GM10266 (cell line): ENCODE measurements around the gene ATP2A3.

Source experiments
- DNase-seq: peaks from one replicate; pipeline ENCODE4 v3.0.0; 2012; ENCODE audit errors: extremely low spot score
- TF ChIP-seq, protein P1 (sequence below): IDR thresholded peaks from 2 replicates; pipeline ENCODE4 v1.5.1; 2012; ENCODE audit warnings: mild to moderate bottlenecking, low read depth; ENCODE audit not compliant: control insufficient read depth, insufficient read depth; ENCODE audit errors: missing control alignments

ATP2A3 gene

DNA sequence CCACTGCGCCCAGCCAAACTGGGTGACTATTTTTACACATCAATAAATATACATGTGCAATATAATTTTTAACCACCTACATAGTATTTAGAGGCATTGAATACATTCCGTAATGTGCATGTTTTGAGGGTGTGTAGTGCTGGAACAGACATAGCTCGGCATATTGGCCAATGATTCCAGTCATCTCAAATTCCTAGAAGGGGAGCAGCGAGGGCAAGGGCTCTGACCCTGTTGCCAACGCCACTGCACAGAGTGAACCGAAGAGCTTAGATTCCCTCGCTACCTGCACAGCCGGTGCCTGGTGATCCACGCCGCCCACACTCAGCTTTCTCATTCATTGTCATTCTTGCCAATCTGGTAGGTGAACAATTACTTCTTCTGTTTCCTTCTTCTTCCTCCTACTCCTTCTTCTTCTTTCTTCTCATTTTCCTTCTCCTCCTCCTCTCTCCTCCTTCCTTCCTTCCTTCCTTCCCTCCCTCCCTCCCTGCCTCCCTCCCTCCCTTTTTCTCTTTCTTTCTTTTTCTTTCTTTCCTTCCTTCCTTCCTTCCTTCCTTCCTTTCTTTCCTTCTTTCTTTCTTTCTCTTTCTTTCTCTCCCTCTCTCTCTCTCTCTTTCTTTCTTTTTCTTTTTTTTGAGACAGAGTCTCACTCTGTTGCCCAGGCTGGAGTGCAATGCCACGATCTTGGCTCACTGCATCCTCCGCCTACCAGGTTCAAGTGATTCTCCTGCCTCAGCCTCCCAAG is 26.3 kb upstream of the ATP2A3 start:
- TF ChIP-seq, protein P1, sequence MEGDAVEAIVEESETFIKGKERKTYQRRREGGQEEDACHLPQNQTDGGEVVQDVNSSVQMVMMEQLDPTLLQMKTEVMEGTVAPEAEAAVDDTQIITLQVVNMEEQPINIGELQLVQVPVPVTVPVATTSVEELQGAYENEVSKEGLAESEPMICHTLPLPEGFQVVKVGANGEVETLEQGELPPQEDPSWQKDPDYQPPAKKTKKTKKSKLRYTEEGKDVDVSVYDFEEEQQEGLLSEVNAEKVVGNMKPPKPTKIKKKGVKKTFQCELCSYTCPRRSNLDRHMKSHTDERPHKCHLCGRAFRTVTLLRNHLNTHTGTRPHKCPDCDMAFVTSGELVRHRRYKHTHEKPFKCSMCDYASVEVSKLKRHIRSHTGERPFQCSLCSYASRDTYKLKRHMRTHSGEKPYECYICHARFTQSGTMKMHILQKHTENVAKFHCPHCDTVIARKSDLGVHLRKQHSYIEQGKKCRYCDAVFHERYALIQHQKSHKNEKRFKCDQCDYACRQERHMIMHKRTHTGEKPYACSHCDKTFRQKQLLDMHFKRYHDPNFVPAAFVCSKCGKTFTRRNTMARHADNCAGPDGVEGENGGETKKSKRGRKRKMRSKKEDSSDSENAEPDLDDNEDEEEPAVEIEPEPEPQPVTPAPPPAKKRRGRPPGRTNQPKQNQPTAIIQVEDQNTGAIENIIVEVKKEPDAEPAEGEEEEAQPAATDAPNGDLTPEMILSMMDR, result no peak
- no peak for DNase-seq

DNA sequence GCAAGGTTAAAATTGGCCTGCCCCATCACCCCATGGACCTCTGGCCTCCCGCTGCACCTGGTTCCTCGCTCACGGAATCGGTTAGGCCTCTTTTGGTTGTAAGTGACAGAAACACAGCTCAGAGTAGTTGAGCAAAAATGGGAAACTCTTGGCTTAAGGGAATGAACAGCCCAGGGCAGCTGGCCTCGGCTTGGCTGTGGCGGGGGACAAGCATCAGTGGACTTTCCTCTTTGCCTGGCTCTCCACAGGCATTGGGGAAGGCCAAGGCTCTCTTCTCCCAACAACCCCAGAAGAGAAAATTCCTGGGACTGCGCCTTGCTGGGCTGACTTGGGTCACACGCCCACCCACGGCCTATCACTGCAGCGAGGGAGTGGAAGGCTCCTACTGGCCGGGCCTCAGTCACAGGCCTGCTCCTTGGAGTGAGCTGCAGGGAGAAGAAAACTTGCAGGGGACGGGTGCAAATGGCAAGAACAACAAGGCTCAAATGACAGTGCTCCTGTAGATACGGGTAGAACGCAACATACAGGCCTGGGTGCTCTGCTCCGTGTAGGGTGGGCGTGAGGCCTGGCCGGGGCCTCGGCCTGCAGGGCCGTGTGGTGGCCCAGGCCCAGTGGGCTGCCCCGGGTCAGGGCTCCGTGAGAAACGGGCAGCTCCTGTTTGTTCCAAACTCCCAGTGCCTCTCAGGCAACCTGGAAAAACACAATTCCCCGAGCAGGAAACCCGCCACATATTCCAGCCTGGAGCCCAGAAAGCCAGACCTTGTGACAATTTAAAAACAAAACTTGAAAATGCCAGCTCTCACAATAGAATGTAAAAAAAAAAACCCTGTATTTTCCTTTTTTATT is 25.0 kb upstream of the ATP2A3 start:
- TF ChIP-seq, protein P1, result no peak
- no peak for DNase-seq

DNA sequence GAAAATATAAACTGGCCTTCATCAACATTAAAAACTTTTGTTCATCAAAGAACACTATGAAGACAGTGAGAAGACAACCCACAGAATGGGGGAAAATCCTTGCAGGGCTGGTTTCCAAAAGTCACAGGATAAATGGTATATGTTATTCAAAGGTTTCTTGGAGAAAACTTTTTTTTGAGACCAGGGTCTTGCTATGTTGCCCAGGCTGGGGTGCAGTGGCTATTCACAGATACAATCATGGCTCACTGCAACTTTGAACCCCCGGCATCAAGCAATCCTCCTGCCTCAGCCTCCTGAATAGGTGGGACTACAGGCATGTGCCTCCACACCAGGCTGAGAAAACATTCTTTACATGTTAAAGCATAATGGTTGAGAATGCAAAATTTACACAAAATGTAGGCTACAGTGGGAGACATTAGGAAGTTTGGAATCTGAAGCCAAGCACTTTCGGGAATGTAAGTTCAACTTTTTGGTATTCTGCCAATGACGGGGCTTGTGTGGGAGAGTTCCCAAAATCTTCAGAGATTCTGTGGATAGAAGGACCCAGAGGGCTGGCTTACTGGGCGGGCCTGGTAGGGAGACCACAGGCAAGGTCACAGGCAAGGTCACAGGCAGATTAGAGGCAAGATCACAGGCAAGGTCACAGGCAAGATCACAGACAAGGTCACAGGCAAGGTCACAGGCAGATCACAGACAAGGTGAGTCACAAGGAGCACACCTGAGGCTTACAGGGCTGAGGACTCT is 24.2 kb upstream of the ATP2A3 start:
- no peak for DNase-seq
- TF ChIP-seq, protein P1, result no peak

DNA sequence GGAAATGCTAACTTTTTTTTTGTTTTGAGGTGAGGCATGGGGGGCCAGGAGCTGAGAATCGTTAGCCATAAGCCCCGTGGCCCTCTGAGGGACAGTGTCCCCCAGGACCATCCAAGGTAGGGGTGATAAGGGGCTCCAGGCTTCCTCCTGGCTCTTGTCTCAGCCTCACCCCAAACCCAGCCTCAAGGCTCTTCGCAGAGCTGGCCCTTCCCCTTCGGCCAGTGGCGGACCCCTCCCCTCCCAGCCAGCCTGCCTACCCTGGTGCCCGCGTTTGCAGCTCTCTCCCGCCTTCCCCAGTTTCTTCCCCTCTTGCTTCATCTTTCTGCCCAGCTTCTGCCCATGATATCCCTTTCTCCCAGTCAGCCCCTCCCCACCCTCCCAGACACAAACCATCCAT is 22.7 kb upstream of the ATP2A3 start:
- DNase-seq, result no peak
- TF ChIP-seq, protein P1, result no peak

DNA sequence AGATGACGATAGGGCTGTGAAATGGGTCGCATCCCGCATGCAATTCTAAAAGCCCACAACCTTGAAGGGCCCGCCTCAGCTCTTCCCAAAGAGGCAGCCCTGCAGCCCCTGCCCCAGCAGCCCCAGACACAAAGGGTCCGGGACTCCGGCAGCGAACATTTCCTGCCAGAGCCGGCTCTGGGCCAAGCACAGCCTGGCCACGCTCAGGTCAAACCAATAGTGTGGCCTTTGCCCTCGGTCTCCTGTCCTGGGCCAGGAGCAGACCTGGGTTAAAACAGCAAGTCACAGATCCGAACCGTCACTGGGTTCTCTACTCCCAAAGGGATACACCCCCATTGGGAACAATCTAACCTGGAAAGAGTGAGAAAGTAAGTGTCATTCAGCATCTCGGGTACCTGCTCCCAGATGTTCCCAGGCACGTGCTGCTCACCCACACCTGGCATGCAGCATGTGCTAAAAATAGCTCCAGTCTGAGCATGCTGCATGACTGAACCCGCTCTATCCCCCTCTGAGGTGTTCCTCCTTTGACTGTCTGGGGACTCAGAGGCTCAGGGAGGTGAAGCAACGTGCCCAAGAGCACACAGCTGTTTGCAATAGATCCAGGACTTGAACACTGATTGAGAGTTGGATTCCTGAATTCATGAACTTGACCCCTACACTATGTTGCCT is 22.2 kb upstream of the ATP2A3 start:
- TF ChIP-seq, protein P1, result no peak
- DNase-seq, result no peak

DNA sequence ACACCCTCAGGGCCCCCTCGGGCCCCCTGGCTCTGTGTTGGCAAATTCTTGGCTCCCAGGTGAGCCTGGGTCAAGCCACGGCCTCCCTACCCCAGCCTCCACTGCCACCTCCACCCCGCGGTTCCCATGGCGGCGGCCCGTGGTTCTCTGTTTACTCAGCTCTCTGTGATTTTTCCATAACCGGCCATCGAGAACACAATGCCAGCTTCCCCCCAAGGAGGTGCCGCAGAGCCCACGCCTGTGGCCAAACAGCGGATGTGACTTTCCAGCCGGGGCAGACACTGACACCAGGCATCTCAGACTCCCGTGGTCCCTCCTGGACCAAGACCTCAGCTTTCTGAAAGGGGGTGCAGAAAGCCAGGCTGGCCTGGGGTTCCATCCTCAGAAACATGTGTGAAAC is 21.6 kb upstream of the ATP2A3 start:
- TF ChIP-seq, protein P1, result no peak
- no peak for DNase-seq
